Measurements from ENCODE around the gene DHRSX.
"Not testable (repeated sequence)": the region's sequence is repeated elsewhere in the genome, so short reads cannot be mapped to it uniquely, and the experiment has no call there.

DHRSX gene

DNA sequence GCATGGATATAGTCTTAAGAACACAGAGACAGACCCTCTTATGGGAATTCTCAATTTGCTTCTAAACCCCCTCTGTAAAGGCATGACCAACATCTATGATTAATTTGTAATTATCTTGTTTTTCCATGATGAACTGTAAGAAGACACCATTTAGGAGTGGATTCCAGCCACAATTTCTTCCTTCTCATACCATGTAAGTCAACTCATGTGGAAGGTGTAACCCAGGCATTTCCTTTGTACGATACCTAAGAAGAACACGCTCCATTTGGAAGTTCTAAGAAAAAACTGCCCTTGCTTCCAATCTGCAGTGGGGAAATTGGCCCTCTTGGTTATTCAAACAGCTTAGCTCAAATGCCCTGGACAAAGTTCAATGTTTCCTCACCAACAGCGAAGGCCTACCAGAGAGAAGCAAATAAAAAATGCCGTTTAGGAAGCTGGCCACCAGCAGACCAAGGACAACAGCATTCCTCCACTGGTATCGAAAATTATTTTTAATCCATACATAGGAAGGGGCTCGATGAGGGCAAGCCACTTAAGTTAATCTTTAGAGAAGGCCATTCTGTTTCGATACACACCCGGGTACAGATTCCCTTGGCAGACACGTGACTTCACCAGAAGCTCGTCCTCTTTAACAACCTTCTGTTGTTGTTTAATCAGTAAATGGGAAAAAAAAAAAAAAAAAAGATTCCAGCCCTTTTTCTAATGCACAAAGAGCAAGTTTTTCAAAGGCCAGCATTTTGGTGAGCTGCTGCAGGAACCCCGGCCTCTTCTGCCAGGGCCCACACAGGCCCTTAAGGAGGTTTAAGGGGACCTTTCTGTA lies 2.6 kb downstream of the DHRSX start:
- DNase-seq (ENCODE audit: low spot score) = no peak

DNA sequence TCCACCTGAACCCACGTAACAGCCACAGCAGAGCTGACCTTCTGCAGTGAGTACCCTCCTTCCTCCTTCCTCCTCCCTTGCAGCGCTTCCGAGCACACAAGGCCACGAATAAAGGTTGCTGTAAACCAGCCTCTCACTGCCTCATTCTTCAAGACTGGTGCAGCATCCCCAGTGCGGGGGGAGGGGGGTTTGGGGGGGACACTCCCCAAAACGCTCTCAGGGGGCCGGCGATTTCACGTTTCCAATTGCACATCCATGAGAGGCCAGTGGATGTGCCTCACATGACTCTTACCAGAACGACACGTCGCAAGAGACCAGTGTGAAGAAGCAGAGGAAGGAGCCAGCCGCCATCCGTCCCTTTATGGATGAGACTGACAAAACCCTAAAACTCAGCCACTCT lies 5.2 kb downstream of the DHRSX start:
- DNase-seq (ENCODE audit: low spot score) = no peak

DNA sequence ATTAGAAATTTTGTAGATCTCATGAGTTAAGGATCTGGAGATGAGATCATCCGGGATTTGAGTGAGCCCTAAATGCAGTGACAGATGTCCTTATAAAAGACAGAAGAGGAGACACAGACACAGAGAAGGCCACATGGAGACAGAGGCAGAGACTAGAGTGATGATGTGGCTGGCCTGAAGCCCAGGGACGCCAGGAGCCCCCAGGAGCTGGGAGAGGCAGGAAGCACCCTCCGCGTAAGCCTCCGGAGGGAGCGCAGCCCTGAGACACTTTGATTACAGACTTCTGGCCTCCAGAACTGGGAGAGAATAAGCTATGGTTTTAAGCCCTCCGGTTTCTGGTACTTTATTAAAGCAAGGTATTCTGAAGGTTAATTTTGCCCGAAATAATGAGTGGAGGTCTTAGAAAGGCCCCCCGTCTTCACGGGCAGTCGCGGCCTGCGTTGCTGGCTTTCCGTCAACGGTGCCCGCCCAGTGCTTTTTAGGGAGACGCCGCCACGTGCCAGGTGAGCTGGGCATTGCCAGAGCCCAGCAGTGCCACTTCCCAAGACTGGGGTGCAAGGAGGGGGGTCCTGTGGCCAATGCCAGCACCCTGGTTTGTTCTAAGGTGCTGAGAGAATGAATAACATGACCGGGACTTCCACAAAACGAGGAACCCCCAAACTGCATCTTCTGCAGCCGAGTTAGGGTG lies 8.1 kb downstream of the DHRSX start:
- DNase-seq (ENCODE audit: low spot score) = no peak

GRCh38 chrX:2490634-2491033 lies 10.1 kb downstream of the DHRSX start:
- DNase-seq (ENCODE audit: low spot score) = no peak

DNA sequence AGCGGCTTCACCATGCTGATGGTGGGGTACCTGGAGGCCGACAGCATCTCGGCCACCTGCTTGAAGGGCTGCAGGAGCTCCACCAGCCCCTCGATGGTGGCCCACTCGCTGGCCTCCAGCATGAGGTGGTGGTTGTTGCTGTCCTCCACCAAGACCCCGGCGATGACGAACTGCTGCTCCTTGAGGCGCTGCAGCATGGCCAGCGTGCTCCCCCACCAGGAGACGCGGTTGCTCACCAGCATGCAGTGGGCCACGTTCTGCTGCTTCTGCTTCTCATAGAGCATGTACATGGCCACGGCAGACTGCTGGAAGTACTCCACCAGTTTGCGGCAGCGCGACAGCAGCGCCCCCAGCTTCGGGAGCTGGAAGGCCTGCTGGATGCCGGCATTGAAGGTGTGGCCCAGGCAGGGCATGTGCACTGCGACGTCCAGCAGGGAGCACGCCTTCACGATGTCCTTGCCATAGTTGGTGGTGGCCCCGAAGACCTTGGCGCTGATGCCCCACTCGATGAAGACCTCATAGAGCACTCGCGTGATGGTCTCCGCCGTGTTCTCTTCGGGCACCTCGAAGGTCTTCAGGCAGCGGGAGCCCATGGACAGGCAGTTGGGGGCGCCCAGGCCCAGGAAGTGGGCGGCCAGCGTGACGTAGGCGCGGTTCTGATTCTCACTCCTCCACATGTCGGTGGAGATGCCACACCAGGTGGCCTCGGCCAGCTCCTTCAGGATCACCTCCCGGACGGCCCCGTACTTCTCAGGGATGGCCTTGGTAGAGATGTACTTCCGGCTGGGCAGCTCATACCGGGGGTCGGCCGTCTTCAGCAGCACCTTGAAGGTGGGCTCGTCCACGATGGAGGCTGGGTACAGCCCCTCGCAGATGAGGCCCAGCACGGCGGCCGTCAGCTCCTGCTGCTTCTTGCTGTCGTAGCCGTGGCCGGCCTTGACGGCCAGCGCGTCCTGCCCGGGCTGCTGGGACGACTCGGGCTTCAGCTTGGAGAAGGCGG lies 11.0 kb downstream of the DHRSX start:
- no peak for DNase-seq (ENCODE audit: low spot score)

- no peak for DNase-seq (ENCODE audit: low spot score)
Observed at GRCh38 chrX:2488621-2489285, 12.0 kb downstream of the DHRSX start.

- DNase-seq (ENCODE audit: low spot score) = no peak
Observed at GRCh38 chrX:2487366-2487765, 13.4 kb downstream of the DHRSX start.

GRCh38 chrX:2486476-2487133 lies 14.2 kb downstream of the DHRSX start:
- DNase-seq (ENCODE audit: low spot score) = no peak

- DNase-seq (ENCODE audit: low spot score) = no peak
Observed at GRCh38 chrX:2485789-2486345, 14.9 kb downstream of the DHRSX start.

- DNase-seq (ENCODE audit: low spot score) = no peak
Observed at GRCh38 chrX:2484721-2485648, 15.8 kb downstream of the DHRSX start.

DNA sequence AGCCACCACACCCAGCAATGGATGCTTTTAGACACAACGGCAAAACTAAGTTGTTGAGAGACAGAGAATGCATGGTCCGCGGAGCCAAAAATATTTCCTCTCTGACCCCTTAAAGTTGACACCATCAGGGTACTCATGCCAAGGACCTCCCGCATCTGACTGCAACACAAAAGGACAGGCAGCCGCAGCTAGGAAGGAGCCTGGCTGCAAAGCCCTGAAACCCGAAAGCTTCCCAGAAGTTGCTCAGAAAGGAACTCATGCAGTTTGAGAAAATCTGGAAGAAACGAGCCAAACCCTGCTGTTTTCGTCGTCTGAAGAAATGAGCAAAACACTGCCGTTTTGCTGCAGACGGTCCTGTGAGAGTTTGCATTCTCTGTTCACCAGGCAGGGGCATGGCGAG lies 16.5 kb downstream of the DHRSX start:
- no peak for DNase-seq (ENCODE audit: low spot score)

GRCh38 chrX:2483398-2484060 lies 17.2 kb downstream of the DHRSX start:
- no peak for DNase-seq (ENCODE audit: low spot score)

DNA sequence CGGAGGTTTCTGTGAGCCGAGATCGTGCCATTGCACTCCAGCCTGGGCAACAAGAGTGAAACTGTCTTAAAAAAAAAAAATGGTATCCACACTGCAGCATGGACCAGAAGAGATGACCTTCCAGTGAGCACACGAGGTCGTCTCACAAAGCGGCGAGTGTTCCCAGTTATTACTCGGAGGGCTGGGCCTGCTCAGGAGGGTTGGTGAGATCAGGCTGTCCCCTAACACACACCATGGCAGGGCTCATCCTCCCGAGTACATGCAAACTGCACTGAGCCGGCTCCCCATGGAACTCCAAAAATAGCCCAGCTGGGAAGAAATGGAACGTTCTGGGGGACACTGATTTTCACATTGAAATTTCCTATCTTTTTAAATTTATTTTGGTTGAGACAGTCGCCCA lies 19.2 kb downstream of the DHRSX start:
- DNase-seq (ENCODE audit: low spot score) = not testable (repeated sequence)

GRCh38 chrX:2479982-2480381 lies 20.8 kb downstream of the DHRSX start:
- DNase-seq (ENCODE audit: low spot score) = not testable (repeated sequence)

DNA sequence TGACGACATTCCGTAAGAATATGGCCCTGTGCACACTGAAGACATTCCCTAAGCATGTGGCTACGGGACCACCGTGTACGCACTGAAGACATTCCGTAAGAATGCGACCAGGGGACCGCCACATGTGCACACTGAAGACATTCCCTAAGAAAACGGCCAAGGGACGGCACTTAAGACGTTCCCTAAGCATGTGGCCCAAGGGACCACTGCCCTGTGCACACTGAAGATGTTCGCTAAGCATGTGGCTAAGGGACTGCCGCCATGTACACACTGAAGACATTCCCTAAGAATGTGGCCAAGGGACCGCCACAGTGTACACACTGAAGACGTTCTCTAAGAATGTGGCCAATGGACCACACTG lies 21.4 kb downstream of the DHRSX start:
- no peak for DNase-seq (ENCODE audit: low spot score)

GRCh38 chrX:2478546-2479419 lies 22.0 kb downstream of the DHRSX start:
- no peak for DNase-seq (ENCODE audit: low spot score)

DNA sequence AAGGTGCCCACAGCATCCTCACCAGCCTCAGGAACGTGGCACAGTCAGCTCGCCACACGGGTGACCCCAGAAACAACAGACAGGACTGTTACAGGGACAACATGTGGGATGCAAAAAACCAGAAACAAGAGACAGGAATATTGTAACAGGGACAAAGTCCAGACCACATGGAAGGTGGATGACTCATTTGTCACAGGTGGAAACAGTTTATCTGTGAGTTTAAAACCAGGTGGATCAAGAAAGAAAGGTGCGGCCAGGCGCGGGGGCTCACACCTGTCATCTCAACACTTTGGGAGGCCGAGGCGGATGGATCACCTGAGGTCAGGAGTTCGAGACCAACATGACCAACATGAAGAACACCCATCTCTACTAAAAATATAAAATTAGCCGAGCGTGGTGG lies 23.5 kb downstream of the DHRSX start:
- DNase-seq (ENCODE audit: low spot score) = peak; percentile 86

DNA sequence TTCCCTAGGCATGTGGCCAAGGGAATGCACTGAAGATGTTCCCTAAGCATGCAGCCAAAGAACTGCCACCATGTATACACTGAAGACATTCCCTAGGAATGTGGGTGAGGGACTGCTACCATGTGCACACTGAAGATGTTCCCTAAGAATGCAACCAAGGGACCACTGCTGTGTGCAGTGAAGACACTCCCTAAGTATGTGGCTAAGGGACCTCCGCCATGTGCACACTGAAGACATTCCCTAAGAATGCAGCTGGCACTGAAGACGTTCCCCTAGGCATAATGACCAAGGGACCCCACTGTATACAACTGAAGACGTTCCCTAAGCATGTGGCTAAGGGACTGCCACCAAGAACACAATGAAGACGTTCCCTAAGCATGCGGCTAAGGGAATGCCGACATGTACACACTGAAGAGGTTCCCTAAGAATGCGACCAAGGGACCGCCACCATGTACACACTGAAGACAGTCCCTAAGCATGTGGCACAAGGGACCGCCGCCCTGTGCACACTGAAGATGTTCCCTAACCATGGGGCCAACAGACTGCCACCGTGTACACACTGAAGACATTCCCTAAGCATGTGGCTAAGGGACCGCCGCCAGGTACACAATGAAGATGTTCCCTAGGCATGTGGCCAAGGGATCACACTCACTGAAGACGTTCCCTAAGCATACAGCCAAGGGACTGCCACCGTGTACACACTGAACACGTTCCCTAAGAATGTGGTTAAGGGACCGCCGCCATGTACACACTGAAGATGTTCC lies 25.6 kb downstream of the DHRSX start:
- DNase-seq (ENCODE audit: low spot score) = no peak

All from SW480 (cell line).